Thyroid gland (tissue), 4 donors: ENCODE results near the gene LIG3. TPM values are rescaled to one million over a fixed set of nuclear protein-coding genes. Genes with fewer than 3 reads are reported as not detected.

Source experiments
- DNase-seq, 2 donors: peaks; one replicate each; pipeline ENCODE4 v3.0.0-alpha.2; 2019
- H3K27ac ChIP-seq, 3 donors: fragments of 200-600 bp; sonication (generic); 1 replicate in 2 of 3; 2 replicates in 1 of 3; pipeline ENCODE4 v1.5.1; 2016 to 2019; ENCODE audit warnings: mild to moderate bottlenecking in 1 of 3, moderate library complexity in 1 of 3
- H3K27me3 ChIP-seq: fragments of 200-600 bp; sonication (generic); one replicate; pipeline ENCODE4 v1.5.1; 2019
- H3K36me3 ChIP-seq, 2 donors: fragments of 200-600 bp; sonication (generic); one replicate each; pipeline ENCODE4 v1.5.1; 2016 to 2019
- H3K4me1 ChIP-seq, 2 donors: fragments of 200-600 bp; sonication (generic); one replicate each; pipeline ENCODE4 v1.5.1; 2017 to 2019
- H3K4me3 ChIP-seq, 3 donors: fragments of 200-600 bp; sonication (generic); replicated peaks in 1 of 3; 1 replicate in 2 of 3; 2 replicates in 1 of 3; pipeline ENCODE4 v1.5.1; 2016; ENCODE audit warnings: mild to moderate bottlenecking in 1 of 3
- H3K9me3 ChIP-seq: fragments of 200-600 bp; sonication (generic); one replicate; pipeline ENCODE4 v1.5.1; 2017
- POLR2A ChIP-seq, 2 donors: fragments of 450-650 bp; IDR thresholded peaks; one replicate each; pipeline ENCODE4 v1.6.1; 2017; ENCODE audit warnings: antibody characterized with exemption in 2 of 2, mild to moderate bottlenecking in 2 of 2, moderate library complexity in 1 of 2
- WGBS, 2 donors: methylation state at CpG; one replicate each; pipeline ENCODE4 v1.1.5; 2017; 5-methylcytosine and 5-hydroxymethylcytosine counted together
- intact Hi-C: fragments of 100-400 bp; cut with DNase I; formaldehyde crosslinking; loops from one replicate; pipeline ENCODE4 v1.15.1; 2023
- total RNA-seq, 4 donors: library from RNA; depleted of rRNA; stranded (reverse); fragments of >200 nt; gene quantifications; one replicate each; pipeline ENCODE4 v1.2.3, GENCODE V29; 2016
- TF ChIP-seq, protein P1 (sequence below), 6 experiments: fragments of 200-600 bp in 3 of 6; fragments of 450-650 bp in 3 of 6; sonication (generic) in 3 of 6; IDR thresholded peaks; one replicate each; pipeline ENCODE4 v1.5.1; 2016 to 2019; ENCODE audit warnings: antibody characterized with exemption in 6 of 6, mild to moderate bottlenecking in 2 of 6, inconsistent platforms in 1 of 6, moderate library complexity in 1 of 6

Gene LIG3
- total RNA-seq, 4 donors from 2014 or later = 34.5 to 103 (median 46.7) TPM

DNA sequence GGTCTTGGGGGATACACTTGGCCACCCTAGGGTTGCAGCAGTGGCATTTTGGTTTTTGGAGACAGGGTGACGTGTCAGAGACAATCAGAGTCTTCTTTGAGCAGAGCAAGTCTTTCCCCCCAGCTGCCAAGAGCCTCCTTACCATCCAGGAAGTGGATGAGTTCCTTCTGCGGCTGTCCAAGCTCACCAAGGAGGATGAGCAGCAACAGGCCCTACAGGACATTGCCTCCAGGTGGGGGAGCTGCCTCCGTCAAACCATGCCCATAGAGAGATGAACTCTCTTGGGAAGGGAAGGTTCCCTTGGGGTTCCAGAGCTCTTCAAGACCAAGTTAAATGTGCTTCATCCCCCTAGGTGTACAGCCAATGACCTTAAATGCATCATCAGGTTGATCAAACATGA is 11.3 kb downstream of the LIG3 start:
- 83 to 88% methylated on average over 3 of the region's 3 CpGs for WGBS, 2 donors
- no peaks in the 10 kb centered on the region for H3K9me3 ChIP-seq
- H3K27me3 ChIP-seq = no peaks in the 10 kb centered on the region
- no peak for TF ChIP-seq POLR2A (IDR thresholded peaks at IDR 0.05)
- H3K4me3 ChIP-seq = no peak overlapping the region
- intact Hi-C loops = no loop called here
- H3K36me3 ChIP-seq = peaks cover 31 to 32% of the 10 kb centered on the region in 2 donors
- H3K27ac ChIP-seq = no peak overlapping the region
- no peak for DNase-seq
- H3K4me1 ChIP-seq = peaks cover 0 to 2% of the 10 kb centered on the region in 2 donors

GRCh38 chr17:34993031-34993430 is 12.7 kb downstream of the LIG3 start:
- H3K4me3 ChIP-seq = no peak overlapping the region
- H3K4me1 ChIP-seq = peaks cover 10 to 15% of the 10 kb centered on the region in 2 donors
- no peaks in the 10 kb centered on the region for H3K27me3 ChIP-seq
- intact Hi-C loops = no loop called here
- no peak overlapping the region for H3K27ac ChIP-seq
- no peak for TF ChIP-seq POLR2A (IDR thresholded peaks at IDR 0.05)
- H3K36me3 ChIP-seq = peaks cover 28 to 31% of the 10 kb centered on the region in 2 donors
- no peak for DNase-seq
- WGBS, 2 donors = 81 to 93% methylated on average over 2 of the region's 2 CpGs
- H3K9me3 ChIP-seq = no peaks in the 10 kb centered on the region

DNA sequence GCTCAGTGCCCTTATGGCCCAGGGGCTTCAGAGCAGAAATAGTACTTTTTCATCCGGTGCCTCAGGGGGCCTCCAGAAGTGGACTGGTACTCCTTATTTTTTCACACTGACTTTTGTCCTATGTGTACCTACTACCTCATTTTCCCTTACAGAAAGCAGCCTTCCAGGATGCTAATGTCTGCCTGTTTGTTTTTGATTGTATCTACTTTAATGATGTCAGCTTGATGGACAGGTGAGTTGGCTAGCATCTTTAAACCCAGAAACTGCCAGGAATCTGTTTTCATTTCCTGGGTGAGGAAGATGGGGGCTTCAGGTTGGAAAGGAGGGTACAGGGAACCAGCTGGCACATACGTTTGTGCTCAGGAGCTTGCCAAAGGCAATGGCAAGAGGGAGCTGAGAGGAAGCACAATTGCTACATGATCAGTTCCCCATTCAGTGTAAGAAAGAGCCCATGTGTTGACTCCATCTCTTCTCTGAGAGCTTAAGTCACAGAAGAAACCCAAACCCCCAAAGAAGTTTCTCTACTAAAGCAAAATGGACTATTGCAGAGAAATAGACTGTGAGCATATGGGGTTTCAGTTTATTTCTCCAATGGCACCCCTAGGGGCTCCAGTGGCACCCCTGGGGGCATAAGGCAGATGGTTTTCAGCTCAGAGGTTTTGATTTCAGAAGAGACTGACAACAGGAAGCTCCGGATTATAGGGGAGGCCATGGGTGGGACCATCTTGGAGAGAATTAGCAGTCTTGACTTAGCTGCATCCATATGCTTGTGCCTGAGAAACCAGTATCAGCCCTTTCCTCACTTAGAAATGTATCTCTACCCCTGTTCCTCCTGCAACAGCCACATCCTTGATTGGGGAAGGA is 16.3 kb downstream of the LIG3 start:
- intact Hi-C loops = loop anchor here (5.0 kb wide), 1 partner anchor 96 kb away; no protein-coding TSS in a partner anchor
- H3K27ac ChIP-seq = peak overlapping the region; percentile 91 to 97 (median 91)
- no peak overlapping the region for H3K4me3 ChIP-seq
- TF ChIP-seq POLR2A (IDR thresholded peaks at IDR 0.05) = no peak
- TF ChIP-seq, protein P1, sequence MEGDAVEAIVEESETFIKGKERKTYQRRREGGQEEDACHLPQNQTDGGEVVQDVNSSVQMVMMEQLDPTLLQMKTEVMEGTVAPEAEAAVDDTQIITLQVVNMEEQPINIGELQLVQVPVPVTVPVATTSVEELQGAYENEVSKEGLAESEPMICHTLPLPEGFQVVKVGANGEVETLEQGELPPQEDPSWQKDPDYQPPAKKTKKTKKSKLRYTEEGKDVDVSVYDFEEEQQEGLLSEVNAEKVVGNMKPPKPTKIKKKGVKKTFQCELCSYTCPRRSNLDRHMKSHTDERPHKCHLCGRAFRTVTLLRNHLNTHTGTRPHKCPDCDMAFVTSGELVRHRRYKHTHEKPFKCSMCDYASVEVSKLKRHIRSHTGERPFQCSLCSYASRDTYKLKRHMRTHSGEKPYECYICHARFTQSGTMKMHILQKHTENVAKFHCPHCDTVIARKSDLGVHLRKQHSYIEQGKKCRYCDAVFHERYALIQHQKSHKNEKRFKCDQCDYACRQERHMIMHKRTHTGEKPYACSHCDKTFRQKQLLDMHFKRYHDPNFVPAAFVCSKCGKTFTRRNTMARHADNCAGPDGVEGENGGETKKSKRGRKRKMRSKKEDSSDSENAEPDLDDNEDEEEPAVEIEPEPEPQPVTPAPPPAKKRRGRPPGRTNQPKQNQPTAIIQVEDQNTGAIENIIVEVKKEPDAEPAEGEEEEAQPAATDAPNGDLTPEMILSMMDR (IDR thresholded peaks at IDR 0.05) = no peak
- H3K9me3 ChIP-seq = no peaks in the 10 kb centered on the region
- 66 to 94% methylated on average over 3 of the region's 3 CpGs for WGBS, 2 donors
- peaks cover 23 to 39% of the 10 kb centered on the region in 2 donors for H3K4me1 ChIP-seq
- H3K27me3 ChIP-seq = no peaks in the 10 kb centered on the region
- H3K36me3 ChIP-seq = peaks cover 9% of the 10 kb centered on the region in 2 donors
- DNase-seq = no peak

- H3K36me3 ChIP-seq = peaks cover 7 to 8% of the 10 kb centered on the region in 2 donors
- no peaks in the 10 kb centered on the region for H3K27me3 ChIP-seq
- 33 to 38% methylated on average over 11 of the region's 11 CpGs for WGBS, 2 donors
- peak; percentile 95 for DNase-seq
- H3K9me3 ChIP-seq = no peaks in the 10 kb centered on the region
- H3K4me1 ChIP-seq = peaks cover 31 to 46% of the 10 kb centered on the region in 2 donors
- TF ChIP-seq, protein P1 (IDR thresholded peaks at IDR 0.05) = no peak
- TF ChIP-seq POLR2A (IDR thresholded peaks at IDR 0.05) = peak in 1 of 2 donors; percentile 61
- intact Hi-C loops = loop anchor here (5.0 kb wide), 1 partner anchor 95 kb away; no protein-coding TSS in a partner anchor
- no peak overlapping the region for H3K4me3 ChIP-seq
- H3K27ac ChIP-seq = peak overlapping the region; percentile 91 to 97 (median 95)
Observed at GRCh38 chr17:34997355-34997862, 17.1 kb downstream of the LIG3 start.

DNA sequence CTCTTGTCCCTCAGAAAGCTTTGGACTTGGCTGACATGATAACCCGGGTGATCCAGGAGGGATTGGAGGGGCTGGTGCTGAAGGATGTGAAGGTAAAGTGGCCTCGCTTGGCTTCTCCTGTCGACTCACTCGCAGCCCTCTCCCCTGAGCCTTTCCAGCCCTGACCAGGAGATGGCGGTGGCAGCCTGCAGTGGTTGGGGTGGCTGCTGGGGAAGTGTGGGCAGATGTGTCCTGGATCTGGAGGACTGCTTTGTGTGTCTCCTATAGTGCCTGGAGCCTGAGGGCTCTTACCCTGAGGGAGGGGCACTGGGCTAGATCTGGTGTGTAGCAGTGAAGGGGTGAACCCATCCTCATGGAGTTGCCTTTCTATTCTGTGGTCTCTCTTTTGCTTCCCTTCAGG is 17.9 kb downstream of the LIG3 start:
- Histone ChIP-seq H3K9me3 (no peaks in the 10 kb centered on the region), H3K4me3 (no peak overlapping the region), H3K27me3 (no peaks in the 10 kb centered on the region), H3K36me3 (peaks cover under 1 to 8% of the 10 kb centered on the region in 2 donors), H3K4me1 (peaks cover 39 to 54% of the 10 kb centered on the region in 2 donors), H3K27ac (peak overlapping the region; percentile 91 to 97 (median 95))
- DNase-seq = peak; percentile 84 to 87
- TF ChIP-seq, protein P1 (IDR thresholded peaks at IDR 0.05) = peak; percentile 69 to 97 (median 90)
- TF ChIP-seq POLR2A (IDR thresholded peaks at IDR 0.05) = no peak
- 46 to 48% methylated on average over 4 to 5 of the region's 5 CpGs for WGBS, 2 donors
- intact Hi-C loops = loop anchor here (5.0 kb wide), 1 partner anchor 94 kb away; no protein-coding TSS in a partner anchor
